ENCODE data around the gene GPC3. TPM values are rescaled to one million over a fixed set of nuclear protein-coding genes. Genes with fewer than 3 reads are reported as not detected.

GPC3 gene
- total RNA-seq, 1 experiment from 2014 or later: 32.4 TPM

DNA sequence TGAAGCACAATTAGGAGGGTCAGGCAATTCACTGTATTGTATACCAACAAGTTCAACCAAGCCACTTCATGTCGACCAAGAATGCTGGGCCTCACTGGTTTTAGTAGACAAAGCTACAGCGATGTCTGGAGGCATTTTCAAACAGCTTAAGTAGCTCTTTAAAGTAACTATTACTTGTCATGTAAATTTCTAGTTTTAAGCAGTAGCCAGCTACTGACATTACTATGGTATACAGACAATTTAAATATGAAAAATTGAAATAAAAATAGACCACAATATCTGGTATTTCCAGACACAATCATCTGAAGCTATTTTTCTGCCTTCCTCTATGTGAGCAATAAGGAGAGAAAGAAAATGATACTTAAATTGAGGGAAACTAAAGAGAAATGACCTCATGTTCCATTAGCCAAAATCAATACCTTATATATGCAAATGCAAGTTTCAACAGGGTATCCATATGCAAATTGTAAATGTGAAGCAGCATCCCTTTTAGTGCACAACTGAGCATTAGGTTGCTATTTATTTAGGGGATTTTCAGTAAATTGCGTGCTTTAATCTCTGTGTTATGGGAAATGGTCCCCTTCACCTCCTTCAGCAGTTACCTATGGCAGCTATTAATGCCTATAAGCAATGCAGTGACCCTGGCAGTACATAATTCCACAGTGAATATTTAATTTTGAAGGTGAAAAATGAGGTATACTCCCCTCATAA, 119.5 kb downstream of the GPC3 start (continued):
- TF ChIP-seq, protein P1, sequence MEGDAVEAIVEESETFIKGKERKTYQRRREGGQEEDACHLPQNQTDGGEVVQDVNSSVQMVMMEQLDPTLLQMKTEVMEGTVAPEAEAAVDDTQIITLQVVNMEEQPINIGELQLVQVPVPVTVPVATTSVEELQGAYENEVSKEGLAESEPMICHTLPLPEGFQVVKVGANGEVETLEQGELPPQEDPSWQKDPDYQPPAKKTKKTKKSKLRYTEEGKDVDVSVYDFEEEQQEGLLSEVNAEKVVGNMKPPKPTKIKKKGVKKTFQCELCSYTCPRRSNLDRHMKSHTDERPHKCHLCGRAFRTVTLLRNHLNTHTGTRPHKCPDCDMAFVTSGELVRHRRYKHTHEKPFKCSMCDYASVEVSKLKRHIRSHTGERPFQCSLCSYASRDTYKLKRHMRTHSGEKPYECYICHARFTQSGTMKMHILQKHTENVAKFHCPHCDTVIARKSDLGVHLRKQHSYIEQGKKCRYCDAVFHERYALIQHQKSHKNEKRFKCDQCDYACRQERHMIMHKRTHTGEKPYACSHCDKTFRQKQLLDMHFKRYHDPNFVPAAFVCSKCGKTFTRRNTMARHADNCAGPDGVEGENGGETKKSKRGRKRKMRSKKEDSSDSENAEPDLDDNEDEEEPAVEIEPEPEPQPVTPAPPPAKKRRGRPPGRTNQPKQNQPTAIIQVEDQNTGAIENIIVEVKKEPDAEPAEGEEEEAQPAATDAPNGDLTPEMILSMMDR (IDR thresholded peaks at IDR 0.05): no peak
- no peak for TF ChIP-seq ZNF416 (CRISPR knock-in tag; IDR thresholded peaks at IDR 0.05)
- TF ChIP-seq NR2C2 (CRISPR knock-in tag; IDR thresholded peaks at IDR 0.05): no peak
- no peak for TF ChIP-seq NR3C1 (CRISPR knock-in tag; conservative IDR thresholded peaks at IDR 0.05; ENCODE audit: low read depth)
- TF ChIP-seq, protein P2, sequence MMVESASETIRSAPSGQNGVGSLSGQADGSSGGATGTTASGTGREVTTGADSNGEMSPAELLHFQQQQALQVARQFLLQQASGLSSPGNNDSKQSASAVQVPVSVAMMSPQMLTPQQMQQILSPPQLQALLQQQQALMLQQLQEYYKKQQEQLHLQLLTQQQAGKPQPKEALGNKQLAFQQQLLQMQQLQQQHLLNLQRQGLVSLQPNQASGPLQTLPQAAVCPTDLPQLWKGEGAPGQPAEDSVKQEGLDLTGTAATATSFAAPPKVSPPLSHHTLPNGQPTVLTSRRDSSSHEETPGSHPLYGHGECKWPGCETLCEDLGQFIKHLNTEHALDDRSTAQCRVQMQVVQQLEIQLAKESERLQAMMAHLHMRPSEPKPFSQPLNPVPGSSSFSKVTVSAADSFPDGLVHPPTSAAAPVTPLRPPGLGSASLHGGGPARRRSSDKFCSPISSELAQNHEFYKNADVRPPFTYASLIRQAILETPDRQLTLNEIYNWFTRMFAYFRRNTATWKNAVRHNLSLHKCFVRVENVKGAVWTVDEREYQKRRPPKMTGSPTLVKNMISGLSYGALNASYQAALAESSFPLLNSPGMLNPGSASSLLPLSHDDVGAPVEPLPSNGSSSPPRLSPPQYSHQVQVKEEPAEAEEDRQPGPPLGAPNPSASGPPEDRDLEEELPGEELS (CRISPR knock-in tag; IDR thresholded peaks at IDR 0.05): no peak
- TF ChIP-seq ATF1 (CRISPR knock-in tag; IDR thresholded peaks at IDR 0.05): no peak
- TF ChIP-seq GRHL2 (CRISPR knock-in tag; IDR thresholded peaks at IDR 0.05; ENCODE audit: insufficient replicate concordance, severe bottlenecking): no peak
- TF ChIP-seq, protein P3, sequence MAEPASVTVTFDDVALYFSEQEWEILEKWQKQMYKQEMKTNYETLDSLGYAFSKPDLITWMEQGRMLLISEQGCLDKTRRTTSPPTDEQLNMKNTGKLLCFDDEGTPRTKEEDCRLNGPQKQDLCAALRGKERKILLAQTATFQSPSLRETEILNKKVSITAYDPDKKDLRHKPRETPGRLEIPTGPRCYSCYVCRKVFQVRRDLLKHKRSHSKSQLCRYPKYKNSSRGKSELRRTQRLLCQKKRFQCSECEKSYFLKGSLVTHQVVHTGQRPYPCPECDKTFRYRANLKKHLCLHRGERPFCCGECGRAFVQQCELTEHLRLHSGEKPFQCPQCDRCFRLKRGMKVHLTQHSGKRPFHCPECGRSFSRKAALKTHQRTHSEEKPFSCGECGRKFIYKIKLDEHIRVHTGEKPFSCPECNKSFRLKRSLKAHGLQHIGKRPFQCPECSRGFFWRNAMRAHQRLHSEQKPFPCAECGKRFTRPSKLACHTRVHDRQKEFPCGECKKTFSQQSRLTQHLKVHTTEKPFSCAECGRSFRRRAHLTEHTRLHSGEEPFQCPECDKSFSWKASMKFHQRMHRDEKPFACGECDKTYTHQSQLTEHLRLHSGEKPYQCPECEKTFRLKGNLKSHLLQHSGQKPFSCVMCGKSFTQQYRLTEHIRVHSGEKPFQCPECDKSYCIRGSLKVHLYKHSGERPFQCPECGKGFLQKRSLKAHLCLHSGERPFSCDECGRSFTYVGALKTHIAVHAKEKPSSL (CRISPR knock-in tag; conservative IDR thresholded peaks at IDR 0.05): no peak
- TF ChIP-seq MXD4 (CRISPR knock-in tag; IDR thresholded peaks at IDR 0.05; ENCODE audit: borderline replicate concordance): no peak

DNA sequence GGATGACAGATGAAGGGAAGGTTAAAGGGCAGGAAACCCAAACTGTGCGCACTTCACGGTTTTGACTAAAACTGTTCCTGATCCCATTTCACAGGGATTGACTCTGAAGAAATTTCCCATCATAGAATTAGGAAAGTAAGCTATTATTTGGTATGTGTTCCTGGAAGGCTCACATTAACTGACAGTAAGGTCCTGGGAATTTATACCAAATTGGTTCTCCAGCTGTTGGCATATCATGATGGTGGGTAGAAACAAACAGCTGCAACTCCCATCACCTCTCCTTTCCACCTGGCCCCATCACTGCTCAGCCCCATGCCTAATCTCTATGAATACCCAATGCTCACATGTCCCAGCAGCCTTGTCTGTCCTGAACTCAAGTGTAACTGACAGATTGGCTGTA, 121.2 kb downstream of the GPC3 start:
- POLR2A ChIA-PET: no interaction called here
- DNase-seq (ENCODE audit: low spot score): no peak
- ATAC-seq: no peak
- no peaks in the 10 kb centered on the region for H3K9me3 Mint-ChIP-seq
- H3K27ac Mint-ChIP-seq: no peak overlapping the region
- CTCF ChIA-PET: no interaction called here
- H3K27me3 Mint-ChIP-seq (ENCODE audit: low read depth): no peaks in the 10 kb centered on the region; the same call in 1 of the 2 replicates
- no peaks in the 10 kb centered on the region for H3K36me3 Mint-ChIP-seq
- peaks cover 26% of the 10 kb centered on the region for H3K4me1 Mint-ChIP-seq
- H3K4me3 Mint-ChIP-seq: no peak overlapping the region
- TF ChIP-seq NFE2L1 (CRISPR knock-in tag; IDR thresholded peaks at IDR 0.05) (no peak), SP1 (CRISPR knock-in tag; conservative IDR thresholded peaks at IDR 0.05) (no peak), ZNF317 (CRISPR knock-in tag; IDR thresholded peaks at IDR 0.05; ENCODE audit: borderline replicate concordance, low read depth) (no peak), TP53 (CRISPR knock-in tag; IDR thresholded peaks at IDR 0.05) (no peak), FOXK1 (CRISPR knock-in tag; IDR thresholded peaks at IDR 0.05) (no peak), ZNF121 (CRISPR knock-in tag; IDR thresholded peaks at IDR 0.05) (no peak), NR3C1 (CRISPR knock-in tag; conservative IDR thresholded peaks at IDR 0.05; ENCODE audit: low read depth) (no peak)
- TF ChIP-seq, protein P4, sequence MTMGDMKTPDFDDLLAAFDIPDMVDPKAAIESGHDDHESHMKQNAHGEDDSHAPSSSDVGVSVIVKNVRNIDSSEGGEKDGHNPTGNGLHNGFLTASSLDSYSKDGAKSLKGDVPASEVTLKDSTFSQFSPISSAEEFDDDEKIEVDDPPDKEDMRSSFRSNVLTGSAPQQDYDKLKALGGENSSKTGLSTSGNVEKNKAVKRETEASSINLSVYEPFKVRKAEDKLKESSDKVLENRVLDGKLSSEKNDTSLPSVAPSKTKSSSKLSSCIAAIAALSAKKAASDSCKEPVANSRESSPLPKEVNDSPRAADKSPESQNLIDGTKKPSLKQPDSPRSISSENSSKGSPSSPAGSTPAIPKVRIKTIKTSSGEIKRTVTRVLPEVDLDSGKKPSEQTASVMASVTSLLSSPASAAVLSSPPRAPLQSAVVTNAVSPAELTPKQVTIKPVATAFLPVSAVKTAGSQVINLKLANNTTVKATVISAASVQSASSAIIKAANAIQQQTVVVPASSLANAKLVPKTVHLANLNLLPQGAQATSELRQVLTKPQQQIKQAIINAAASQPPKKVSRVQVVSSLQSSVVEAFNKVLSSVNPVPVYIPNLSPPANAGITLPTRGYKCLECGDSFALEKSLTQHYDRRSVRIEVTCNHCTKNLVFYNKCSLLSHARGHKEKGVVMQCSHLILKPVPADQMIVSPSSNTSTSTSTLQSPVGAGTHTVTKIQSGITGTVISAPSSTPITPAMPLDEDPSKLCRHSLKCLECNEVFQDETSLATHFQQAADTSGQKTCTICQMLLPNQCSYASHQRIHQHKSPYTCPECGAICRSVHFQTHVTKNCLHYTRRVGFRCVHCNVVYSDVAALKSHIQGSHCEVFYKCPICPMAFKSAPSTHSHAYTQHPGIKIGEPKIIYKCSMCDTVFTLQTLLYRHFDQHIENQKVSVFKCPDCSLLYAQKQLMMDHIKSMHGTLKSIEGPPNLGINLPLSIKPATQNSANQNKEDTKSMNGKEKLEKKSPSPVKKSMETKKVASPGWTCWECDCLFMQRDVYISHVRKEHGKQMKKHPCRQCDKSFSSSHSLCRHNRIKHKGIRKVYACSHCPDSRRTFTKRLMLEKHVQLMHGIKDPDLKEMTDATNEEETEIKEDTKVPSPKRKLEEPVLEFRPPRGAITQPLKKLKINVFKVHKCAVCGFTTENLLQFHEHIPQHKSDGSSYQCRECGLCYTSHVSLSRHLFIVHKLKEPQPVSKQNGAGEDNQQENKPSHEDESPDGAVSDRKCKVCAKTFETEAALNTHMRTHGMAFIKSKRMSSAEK (CRISPR knock-in tag; IDR thresholded peaks at IDR 0.05; ENCODE audit: borderline replicate concordance): no peak
- TF ChIP-seq, protein P5, sequence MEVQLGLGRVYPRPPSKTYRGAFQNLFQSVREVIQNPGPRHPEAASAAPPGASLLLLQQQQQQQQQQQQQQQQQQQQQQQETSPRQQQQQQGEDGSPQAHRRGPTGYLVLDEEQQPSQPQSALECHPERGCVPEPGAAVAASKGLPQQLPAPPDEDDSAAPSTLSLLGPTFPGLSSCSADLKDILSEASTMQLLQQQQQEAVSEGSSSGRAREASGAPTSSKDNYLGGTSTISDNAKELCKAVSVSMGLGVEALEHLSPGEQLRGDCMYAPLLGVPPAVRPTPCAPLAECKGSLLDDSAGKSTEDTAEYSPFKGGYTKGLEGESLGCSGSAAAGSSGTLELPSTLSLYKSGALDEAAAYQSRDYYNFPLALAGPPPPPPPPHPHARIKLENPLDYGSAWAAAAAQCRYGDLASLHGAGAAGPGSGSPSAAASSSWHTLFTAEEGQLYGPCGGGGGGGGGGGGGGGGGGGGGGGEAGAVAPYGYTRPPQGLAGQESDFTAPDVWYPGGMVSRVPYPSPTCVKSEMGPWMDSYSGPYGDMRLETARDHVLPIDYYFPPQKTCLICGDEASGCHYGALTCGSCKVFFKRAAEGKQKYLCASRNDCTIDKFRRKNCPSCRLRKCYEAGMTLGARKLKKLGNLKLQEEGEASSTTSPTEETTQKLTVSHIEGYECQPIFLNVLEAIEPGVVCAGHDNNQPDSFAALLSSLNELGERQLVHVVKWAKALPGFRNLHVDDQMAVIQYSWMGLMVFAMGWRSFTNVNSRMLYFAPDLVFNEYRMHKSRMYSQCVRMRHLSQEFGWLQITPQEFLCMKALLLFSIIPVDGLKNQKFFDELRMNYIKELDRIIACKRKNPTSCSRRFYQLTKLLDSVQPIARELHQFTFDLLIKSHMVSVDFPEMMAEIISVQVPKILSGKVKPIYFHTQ (CRISPR knock-in tag; IDR thresholded peaks at IDR 0.05): no peak
- TF ChIP-seq, protein P6, sequence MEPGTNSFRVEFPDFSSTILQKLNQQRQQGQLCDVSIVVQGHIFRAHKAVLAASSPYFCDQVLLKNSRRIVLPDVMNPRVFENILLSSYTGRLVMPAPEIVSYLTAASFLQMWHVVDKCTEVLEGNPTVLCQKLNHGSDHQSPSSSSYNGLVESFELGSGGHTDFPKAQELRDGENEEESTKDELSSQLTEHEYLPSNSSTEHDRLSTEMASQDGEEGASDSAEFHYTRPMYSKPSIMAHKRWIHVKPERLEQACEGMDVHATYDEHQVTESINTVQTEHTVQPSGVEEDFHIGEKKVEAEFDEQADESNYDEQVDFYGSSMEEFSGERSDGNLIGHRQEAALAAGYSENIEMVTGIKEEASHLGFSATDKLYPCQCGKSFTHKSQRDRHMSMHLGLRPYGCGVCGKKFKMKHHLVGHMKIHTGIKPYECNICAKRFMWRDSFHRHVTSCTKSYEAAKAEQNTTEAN (CRISPR knock-in tag; IDR thresholded peaks at IDR 0.05): no peak
- TF ChIP-seq, protein P7, sequence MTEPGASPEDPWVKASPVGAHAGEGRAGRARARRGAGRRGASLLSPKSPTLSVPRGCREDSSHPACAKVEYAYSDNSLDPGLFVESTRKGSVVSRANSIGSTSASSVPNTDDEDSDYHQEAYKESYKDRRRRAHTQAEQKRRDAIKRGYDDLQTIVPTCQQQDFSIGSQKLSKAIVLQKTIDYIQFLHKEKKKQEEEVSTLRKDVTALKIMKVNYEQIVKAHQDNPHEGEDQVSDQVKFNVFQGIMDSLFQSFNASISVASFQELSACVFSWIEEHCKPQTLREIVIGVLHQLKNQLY (CRISPR knock-in tag; IDR thresholded peaks at IDR 0.05): no peak
- TF ChIP-seq, protein P8, sequence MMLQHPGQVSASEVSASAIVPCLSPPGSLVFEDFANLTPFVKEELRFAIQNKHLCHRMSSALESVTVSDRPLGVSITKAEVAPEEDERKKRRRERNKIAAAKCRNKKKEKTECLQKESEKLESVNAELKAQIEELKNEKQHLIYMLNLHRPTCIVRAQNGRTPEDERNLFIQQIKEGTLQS (CRISPR knock-in tag; conservative IDR thresholded peaks at IDR 0.05): no peak
